Activated effector memory CD4-positive, alpha-beta T cell treated with Interleukin-2 at 50 U/mL for 16 hours (primary cell): ENCODE measurements around the gene PSMC3.

ENCODE experiments used
- DNase-seq: peaks from one replicate; pipeline ENCODE4 v3.0.0-alpha.2; 2020

PSMC3 gene

GRCh38 chr11:47411884-47412746 lies 14.1 kb downstream of the PSMC3 start:
- DNase-seq = peak; percentile 38

DNA sequence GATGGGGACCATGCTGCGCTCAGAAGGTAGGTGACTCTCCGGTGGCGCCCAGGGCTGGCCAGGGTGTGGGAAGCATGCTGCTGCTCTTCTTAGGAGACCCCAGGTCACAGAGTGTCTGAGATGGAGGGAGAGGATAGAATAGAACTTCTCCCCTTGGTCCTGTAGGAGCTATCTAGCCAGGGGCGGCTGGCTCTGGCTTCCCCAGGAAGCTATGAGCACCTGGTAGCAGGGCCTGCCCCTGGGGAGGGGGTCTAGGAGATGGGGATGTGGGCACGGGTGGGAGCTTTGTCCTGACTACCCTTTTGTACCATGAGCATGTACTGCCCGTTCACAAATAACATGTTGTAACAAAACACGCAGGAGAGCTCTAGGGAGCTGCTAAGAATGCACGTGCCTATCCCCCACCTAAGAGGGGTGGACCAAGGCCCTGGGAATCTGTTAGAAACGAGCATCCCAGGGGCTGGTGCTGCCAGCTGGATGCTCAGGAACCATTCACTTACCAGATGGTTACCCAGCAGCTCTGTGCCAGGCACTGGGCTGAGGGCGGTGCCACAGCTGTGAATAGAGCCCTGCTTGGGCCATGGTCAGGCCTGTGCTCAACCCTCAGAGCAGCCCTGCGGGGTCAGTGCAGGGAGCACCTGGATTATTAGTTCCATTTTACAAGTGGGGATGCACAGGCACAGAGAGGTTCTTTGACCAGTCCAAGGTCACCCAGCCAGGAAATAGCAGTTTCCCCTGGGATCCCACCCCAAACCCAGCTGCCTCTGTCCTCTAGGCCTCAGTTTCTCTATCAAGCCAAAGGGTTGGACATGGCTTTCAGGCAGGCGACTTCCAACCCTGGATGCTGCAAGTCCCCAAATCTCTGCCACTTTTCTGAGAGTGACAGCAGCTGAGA lies 15.6 kb downstream of the PSMC3 start:
- DNase-seq = no peak

DNA sequence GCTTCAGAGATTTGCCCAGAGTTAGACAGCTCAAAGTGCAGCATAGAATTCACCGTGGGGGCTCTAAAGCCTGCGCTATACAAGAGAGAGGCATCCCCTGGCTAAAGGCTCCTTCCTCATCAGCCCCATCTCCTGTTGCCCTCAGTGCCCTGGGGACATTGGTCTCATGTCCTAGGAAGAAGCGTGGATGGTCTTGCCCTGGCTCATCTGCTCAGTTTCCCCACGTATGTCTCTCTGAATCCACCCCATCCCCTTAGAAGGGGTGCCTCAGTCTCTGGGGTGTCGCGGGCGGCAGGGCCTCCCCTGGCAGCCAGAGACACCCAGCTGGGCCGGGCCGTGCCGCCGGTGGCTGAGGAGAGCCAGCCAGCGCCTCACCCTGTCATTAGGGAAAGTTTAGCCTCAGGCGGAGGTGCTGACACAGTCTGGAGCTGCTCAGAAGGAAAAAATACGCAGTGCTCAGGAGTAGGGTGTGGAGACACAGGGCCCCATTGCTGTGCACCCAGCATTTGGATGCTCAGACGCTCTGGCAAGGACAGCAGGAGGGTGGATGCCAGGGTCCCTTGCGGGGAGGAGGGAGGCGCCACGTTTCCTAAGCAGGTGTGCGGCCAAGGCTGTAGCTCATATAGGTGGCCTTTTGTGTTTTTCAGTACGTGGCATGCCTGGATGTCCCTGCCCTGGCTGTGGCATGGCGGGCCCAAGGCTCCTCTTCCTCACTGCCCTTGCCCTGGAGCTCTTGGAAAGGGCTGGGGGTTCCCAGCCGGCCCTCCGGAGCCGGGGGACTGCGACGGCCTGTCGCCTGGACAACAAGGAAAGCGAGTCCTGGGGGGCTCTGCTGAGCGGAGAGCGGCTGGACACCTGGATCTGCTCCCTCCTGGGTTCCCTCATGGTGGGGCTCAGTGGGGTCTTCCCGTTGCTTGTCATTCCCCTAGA lies 16.5 kb downstream of the PSMC3 start:
- no peak for DNase-seq

GRCh38 chr11:47408598-47409439 lies 17.4 kb downstream of the PSMC3 start:
- DNase-seq = no peak

DNA sequence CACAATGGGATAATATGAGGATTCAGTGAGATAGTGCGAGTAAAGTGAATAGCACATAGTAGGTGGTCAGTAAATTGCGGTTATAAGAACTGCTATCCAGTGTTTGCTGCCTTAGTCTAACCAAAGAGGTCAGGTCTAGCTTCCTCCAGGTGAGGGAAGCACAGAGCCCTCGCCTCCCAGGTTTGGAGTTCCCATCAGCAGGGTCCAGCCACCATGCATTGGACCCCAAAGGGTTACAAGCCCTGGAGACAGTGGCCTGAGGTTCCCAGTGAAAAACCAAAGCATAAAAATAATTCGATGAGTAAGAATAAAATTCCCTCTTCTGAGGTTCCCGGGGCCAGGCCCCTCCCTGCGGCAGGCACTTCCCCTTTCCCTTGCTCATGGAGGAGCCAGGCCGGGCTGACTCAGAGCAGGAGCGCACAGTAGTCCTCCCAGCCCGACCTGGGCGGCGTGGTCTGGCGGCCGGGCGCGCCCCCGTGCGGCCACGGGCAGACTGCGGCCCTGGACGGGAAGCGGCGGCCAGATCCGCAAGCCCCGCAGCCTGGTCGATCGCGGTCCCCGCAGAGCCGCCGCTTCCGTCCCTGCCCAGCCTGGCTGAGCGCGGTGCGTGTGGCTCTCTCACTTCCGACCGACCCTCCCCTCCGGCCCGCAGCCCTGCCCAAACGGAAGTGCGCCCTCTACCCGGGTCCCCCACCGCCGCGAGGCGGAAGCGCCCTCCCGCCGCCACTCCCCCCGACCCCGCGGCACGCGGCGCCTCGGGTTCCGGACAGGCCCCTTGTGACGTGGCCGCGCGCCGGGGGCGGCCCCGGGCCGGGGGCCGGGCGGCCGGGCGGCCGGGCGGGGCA lies 18.3 kb downstream of the PSMC3 start, which contains the start of gene SLC39A13:
Gene SLC39A13 (plus strand): TSS at position 845 of the 845 bp plus-strand sequence. CDS start 1,505 bp downstream, outside the sequence.
- peak; percentile 90 for DNase-seq

GRCh38 chr11:47406896-47407745 lies 19.1 kb downstream of the PSMC3 start:
- DNase-seq = no peak

- no peak for DNase-seq
Observed at GRCh38 chr11:47403571-47403970, 22.7 kb downstream of the PSMC3 start.

DNA sequence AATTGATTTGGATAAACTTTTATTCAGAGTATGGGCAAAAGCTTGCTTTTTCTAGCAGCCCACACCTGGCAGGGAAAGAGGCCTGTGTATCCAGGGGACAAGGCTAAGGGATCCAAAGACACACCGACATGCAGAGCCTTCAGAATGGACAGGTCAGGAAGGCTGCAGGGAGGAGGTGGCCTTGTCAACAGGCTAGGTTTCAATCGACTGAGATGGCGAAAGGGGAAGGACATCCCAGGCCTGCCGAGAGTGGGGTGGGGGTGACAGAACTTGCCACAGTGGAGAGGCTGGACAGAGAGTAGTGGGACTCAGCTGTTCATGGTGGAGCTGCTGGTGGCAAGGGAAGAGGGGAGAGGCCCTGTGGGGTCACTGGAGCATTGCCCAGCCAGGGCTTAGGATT lies 23.1 kb downstream of the PSMC3 start:
- no peak for DNase-seq

- DNase-seq = no peak
Observed at GRCh38 chr11:47400768-47401279, 25.4 kb downstream of the PSMC3 start.

GRCh38 chr11:47399860-47400767 lies 26.1 kb downstream of the PSMC3 start:
- peak; percentile 31 for DNase-seq

GRCh38 chr11:47398551-47398950 lies 27.7 kb downstream of the PSMC3 start:
- DNase-seq = no peak

- DNase-seq = no peak
Observed at GRCh38 chr11:47398011-47398410, 28.2 kb downstream of the PSMC3 start.

DNA sequence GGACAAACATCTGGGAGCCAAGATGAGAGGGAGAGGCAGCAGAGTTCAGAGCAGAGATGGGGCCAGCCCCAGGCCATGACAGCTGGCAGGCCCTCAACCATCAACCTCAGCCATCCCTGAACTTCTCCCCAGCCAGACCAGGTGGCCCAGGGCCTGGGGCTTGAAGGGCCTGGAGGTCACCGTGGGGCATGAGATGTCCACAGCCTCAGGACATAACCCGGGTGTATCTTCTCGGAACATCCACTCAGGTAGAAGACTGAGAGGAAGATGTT lies 30.3 kb downstream of the PSMC3 start:
- DNase-seq = no peak

- no peak for DNase-seq
Observed at GRCh38 chr11:47395223-47396048, 30.8 kb downstream of the PSMC3 start.

GRCh38 chr11:47394322-47395222 lies 31.7 kb downstream of the PSMC3 start:
- peak; percentile 61 for DNase-seq

GRCh38 chr11:47394050-47394321 lies 32.3 kb downstream of the PSMC3 start:
- no peak for DNase-seq
